Measurements from ENCODE around the gene ASTL.

DNA sequence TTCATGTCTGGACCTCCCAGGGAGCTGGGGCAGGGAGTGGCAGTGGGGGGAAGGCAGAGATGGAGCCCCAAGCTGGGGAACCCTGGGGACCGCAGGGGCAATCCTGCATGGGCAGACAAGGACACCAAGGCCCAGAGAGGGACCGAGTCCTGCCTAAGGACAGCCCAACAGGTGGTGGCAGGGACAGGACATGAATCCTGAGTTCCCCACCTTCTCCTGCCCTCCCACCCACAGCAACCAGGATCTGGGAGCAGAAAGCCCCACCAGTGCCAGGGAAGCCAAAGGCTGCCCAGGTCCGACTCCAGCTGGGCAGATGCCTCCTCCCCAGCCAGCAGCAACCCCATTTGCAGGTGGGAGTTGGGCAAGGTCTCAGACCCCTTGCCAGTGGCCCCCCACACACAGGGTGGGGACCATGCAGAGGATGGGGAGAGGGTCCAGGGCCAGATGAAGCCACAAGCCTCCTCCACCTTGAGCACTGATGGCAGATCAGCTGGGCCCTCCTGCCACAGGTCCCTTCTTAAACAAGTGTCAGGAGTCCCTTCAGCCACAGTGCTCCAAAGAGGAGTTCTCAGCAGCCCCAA, 28.3 kb downstream of the ASTL start:
- TF ChIP-seq, protein P1, sequence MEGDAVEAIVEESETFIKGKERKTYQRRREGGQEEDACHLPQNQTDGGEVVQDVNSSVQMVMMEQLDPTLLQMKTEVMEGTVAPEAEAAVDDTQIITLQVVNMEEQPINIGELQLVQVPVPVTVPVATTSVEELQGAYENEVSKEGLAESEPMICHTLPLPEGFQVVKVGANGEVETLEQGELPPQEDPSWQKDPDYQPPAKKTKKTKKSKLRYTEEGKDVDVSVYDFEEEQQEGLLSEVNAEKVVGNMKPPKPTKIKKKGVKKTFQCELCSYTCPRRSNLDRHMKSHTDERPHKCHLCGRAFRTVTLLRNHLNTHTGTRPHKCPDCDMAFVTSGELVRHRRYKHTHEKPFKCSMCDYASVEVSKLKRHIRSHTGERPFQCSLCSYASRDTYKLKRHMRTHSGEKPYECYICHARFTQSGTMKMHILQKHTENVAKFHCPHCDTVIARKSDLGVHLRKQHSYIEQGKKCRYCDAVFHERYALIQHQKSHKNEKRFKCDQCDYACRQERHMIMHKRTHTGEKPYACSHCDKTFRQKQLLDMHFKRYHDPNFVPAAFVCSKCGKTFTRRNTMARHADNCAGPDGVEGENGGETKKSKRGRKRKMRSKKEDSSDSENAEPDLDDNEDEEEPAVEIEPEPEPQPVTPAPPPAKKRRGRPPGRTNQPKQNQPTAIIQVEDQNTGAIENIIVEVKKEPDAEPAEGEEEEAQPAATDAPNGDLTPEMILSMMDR (IDR thresholded peaks at IDR 0.05; ENCODE audit: low read length), result no peak
- no peak for TF ChIP-seq EZH2 (optimal IDR thresholded peaks at IDR 0.05; ENCODE audit: low read depth, low read length)
